22Rv1 (cell line): ENCODE measurements around the gene LEMD3.

Experiments
- ZFX ChIP-seq: fragments of 450-650 bp; IDR thresholded peaks from 2 replicates; pipeline ENCODE4 v1.6.1; 2017; ENCODE audit warnings: antibody characterized with exemption, borderline replicate concordance
- TF ChIP-seq, protein P1 (sequence below): fragments of 450-650 bp; IDR thresholded peaks from 2 replicates; pipeline ENCODE4 v1.5.1; 2017; ENCODE audit warnings: mild to moderate bottlenecking

DNA sequence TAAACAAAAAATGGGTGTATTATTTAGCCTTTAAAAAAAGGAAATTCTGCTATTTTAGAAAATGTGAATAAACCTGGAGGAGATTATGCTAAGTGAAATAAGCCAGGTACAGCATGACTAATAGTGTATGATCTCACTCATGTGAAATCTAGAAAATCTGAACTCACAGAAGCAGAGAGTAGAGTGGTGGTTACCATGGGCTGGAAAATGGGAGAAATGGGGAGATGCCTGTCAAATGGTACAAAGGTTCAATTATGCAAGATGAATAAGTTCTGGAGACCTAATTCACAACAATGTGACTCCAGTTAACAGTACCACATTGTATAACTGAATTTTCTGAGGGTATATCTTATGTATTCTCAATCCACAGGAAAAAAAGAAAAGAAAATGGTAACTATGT lies 17.4 kb upstream of the LEMD3 start:
- TF ChIP-seq, protein P1, sequence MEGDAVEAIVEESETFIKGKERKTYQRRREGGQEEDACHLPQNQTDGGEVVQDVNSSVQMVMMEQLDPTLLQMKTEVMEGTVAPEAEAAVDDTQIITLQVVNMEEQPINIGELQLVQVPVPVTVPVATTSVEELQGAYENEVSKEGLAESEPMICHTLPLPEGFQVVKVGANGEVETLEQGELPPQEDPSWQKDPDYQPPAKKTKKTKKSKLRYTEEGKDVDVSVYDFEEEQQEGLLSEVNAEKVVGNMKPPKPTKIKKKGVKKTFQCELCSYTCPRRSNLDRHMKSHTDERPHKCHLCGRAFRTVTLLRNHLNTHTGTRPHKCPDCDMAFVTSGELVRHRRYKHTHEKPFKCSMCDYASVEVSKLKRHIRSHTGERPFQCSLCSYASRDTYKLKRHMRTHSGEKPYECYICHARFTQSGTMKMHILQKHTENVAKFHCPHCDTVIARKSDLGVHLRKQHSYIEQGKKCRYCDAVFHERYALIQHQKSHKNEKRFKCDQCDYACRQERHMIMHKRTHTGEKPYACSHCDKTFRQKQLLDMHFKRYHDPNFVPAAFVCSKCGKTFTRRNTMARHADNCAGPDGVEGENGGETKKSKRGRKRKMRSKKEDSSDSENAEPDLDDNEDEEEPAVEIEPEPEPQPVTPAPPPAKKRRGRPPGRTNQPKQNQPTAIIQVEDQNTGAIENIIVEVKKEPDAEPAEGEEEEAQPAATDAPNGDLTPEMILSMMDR = no peak
- no peak for TF ChIP-seq ZFX
